HepG2 (cell line): ENCODE measurements around the gene ALDH1L2. TPM values are rescaled to one million over a fixed set of nuclear protein-coding genes. Genes with fewer than 3 reads are reported as not detected.
A peak's percentile ranks its signal among the peaks of the same experiment; 100 is the strongest.

Experiments used
- ATAC-seq: fragments of 200-7000 bp; cut with Tn5 transposase; 3 replicates; pipeline ENCODE4 v1.9.1; 2020; ENCODE audit warnings: mild to moderate bottlenecking, moderate library complexity
- BruUV-seq: library from RNA; stranded (reverse); fragments of 400-500 nt; replicated peaks from 2 replicates; lab custom pipeline; 2021; lab: Mats Ljungman, UMichigan
- CTCF ChIA-PET: fragments of 300-600 bp; formaldehyde crosslinking; extraction: SDS; loops from one replicate; lab custom pipeline; 2021; ENCODE audit warnings: low total read pairs, inconsistent platforms, low intra/inter-chr PET ratio; lab: Yijun Ruan, JAX
- POLR2A ChIA-PET: fragments of 350-600 bp; sonication (Branson Sonifier 250); formaldehyde crosslinking; loops from one replicate; lab custom pipeline; 2020; ENCODE audit warnings: antibody characterized with exemption, inconsistent platforms; lab: Yijun Ruan, JAX
- DNase-seq: peaks from one replicate; pipeline ENCODE4 v3.0.0-alpha.2; 2015; ENCODE audit warnings: low spot score
- FAIRE-seq: peaks from 3 replicates; lab custom pipeline; 2011; peaks lifted over from hg19 to GRCh38; lab: Jason Lieb, UNC
- H2AFZ ChIP-seq: one replicate; pipeline ENCODE4 v1.6.1; 2011; ENCODE audit warnings: low read length, inconsistent platforms
- H3K27ac ChIP-seq: fragments of 300-600 bp; 3 replicates; pipeline ENCODE4 v1.8.0; 2011; ENCODE audit warnings: mixed run types, mild to moderate bottlenecking, mixed read lengths, low read length, inconsistent platforms; ENCODE audit not compliant: insufficient read depth; ENCODE audit errors: extremely low read length
- H3K27me3 ChIP-seq, 2 experiments: fragments of 200-600 bp in 1 of 2; 2 replicates in 1 of 2; 3 replicates in 1 of 2; pipeline versions ENCODE4 v1.6.0 to v1.8.0; 2011; ENCODE audit warnings: low read length in 2 of 2, mild to moderate bottlenecking in 2 of 2, moderate library complexity in 2 of 2, inconsistent platforms in 1 of 2; ENCODE audit not compliant: insufficient read depth in 2 of 2, control insufficient read depth in 1 of 2
- H3K36me3 ChIP-seq, 2 experiments: fragments of 200-600 bp in 1 of 2; replicated peaks in 1 of 2; 2 replicates in 1 of 2; 3 replicates in 1 of 2; pipeline versions ENCODE4 v1.5.1 to v1.8.0; 2011; ENCODE audit warnings: low read length in 2 of 2, inconsistent platforms in 1 of 2; ENCODE audit not compliant: insufficient read depth in 2 of 2, control insufficient read depth in 1 of 2
- H3K4me1 ChIP-seq: 2 replicates; pipeline ENCODE4 v1.5.1; 2012; ENCODE audit warnings: low read length, inconsistent platforms; ENCODE audit not compliant: insufficient read depth
- H3K4me2 ChIP-seq: 2 replicates; pipeline ENCODE4 v1.6.0; 2011; ENCODE audit warnings: low read depth, low read length, inconsistent platforms
- H3K4me3 ChIP-seq, 3 experiments: fragments of 200-600 bp in 1 of 3; sonication (generic), shearing (Covaris generic) in 1 of 3; replicated peaks in 1 of 3; 2 replicates each; pipeline ENCODE4 v1.5.1; 2011 to 2016; ENCODE audit warnings: low read length in 3 of 3, inconsistent platforms in 2 of 3, low read depth in 2 of 3, mild to moderate bottlenecking in 2 of 3, control low read depth in 1 of 3, mixed read lengths in 1 of 3; ENCODE audit not compliant: insufficient read depth in 1 of 3
- H3K79me2 ChIP-seq: one replicate; pipeline ENCODE4 v1.6.1; 2011; ENCODE audit warnings: low read length, inconsistent platforms; ENCODE audit not compliant: insufficient read depth
- H3K9ac ChIP-seq: 2 replicates; pipeline ENCODE4 v1.6.0; 2011; ENCODE audit warnings: mild to moderate bottlenecking, low read depth, low read length, inconsistent platforms; ENCODE audit not compliant: insufficient read depth
- H3K9me3 ChIP-seq: 2 replicates; pipeline ENCODE4 v1.5.1; 2012; ENCODE audit warnings: mild to moderate bottlenecking, low read length
- H4K20me1 ChIP-seq: 2 replicates; pipeline ENCODE4 v1.6.0; 2011; ENCODE audit warnings: inconsistent platforms, mild to moderate bottlenecking, low read length, moderate library complexity; ENCODE audit not compliant: insufficient read depth
- MAFF ChIP-seq: IDR thresholded peaks from 2 replicates; pipeline ENCODE4 v1.6.1; 2011; ENCODE audit warnings: low read depth, low read length, improper control_type of control experiment
- MAFG ChIP-seq: sonication (generic); formaldehyde crosslinking; IDR thresholded peaks from 2 replicates; pipeline ENCODE4 v1.5.1; 2020; ENCODE audit warnings: mild to moderate bottlenecking, missing genetic modification reagents
- MAFK ChIP-seq, 2 experiments: IDR thresholded peaks in 1 of 2; conservative IDR thresholded peaks in 1 of 2; 2 replicates each; pipeline ENCODE4 v1.6.1; 2011; ENCODE audit warnings: improper control_type of control experiment in 2 of 2, low read length in 2 of 2
- ZNF530 ChIP-seq: sonication (generic); formaldehyde crosslinking; IDR thresholded peaks from 2 replicates; pipeline ENCODE4 v1.5.0; 2020; ENCODE audit warnings: low read depth, mild to moderate bottlenecking, missing genetic modification reagents
- ZNF670 ChIP-seq: sonication (generic); formaldehyde crosslinking; IDR thresholded peaks from 2 replicates; pipeline ENCODE4 v1.8.0; 2022; ENCODE audit warnings: mild to moderate bottlenecking, missing genetic modification reagents, borderline replicate concordance
- ZNF790 ChIP-seq: sonication (generic); formaldehyde crosslinking; IDR thresholded peaks from 2 replicates; pipeline ENCODE4 v1.8.0; 2022; ENCODE audit warnings: missing genetic modification reagents, mild to moderate bottlenecking, borderline replicate concordance
- WGBS: methylation state at CpG from one replicate; pipeline ENCODE4 v1.1.6; 2017; ENCODE audit warnings: low lambda C conversion rate; 5-methylcytosine and 5-hydroxymethylcytosine counted together
- in situ Hi-C: cut with HindIII; loops from 2 replicates; pipeline ENCODE4 v1.10.0; 2017; ENCODE audit warnings: low pct_unique_long_range_greater_than_20kb; ENCODE audit not compliant: extremely low pct_ligation_motif_present
- intact Hi-C: fragments of 100-400 bp; cut with micrococcal nuclease; formaldehyde crosslinking; loops from one replicate; pipeline ENCODE4 v1.10.0; 2022; ENCODE audit not compliant: unreplicated experiment
- polyA plus RNA-seq, 8 experiments: library from polyadenylated mRNA; depleted of rRNA in 3 of 8; stranded (reverse) in 7 of 8; unstranded in 1 of 8; fragments of >200 nt; fragmentation: Illumina TruSeq in 4 of 8; extraction: Trizol in 4 of 8; gene quantifications; 2 replicates each; pipeline versions ENCODE4 v1.2.1 to v1.2.3, GENCODE V29; 2011 to 2016; ENCODE audit warnings: low read depth in 4 of 8, missing spikeins in 1 of 8, mixed read lengths in 1 of 8; ENCODE audit not compliant: insufficient read depth in 1 of 8
- total RNA-seq, 5 experiments: library from RNA; depleted of rRNA; stranded (reverse); fragments of >200 nt; fragmentation: Illumina TruSeq; extraction: Trizol; gene quantifications; 2 replicates each; pipeline ENCODE4 v1.2.3, GENCODE V29; 2016; ENCODE audit warnings: low read depth in 1 of 5
- TF ChIP-seq, protein P1 (sequence below): sonication (generic); formaldehyde crosslinking; IDR thresholded peaks from 2 replicates; pipeline ENCODE4 v1.5.1; 2020; ENCODE audit warnings: mild to moderate bottlenecking, missing genetic modification reagents
- TF ChIP-seq, protein P2 (sequence below): sonication (generic); formaldehyde crosslinking; IDR thresholded peaks from 2 replicates; pipeline ENCODE4 v1.5.0; 2020; ENCODE audit warnings: mild to moderate bottlenecking, missing genetic modification reagents, borderline replicate concordance
- TF ChIP-seq, protein P3 (sequence below): sonication (generic); formaldehyde crosslinking; IDR thresholded peaks from 2 replicates; pipeline ENCODE4 v1.4.0; 2020; ENCODE audit warnings: missing genetic modification reagents, borderline replicate concordance

The ALDH1L2 gene
- total and polyA plus RNA-seq, 2 of the 13 experiments (the other 11 are each of a cell fraction or from before 2014, with no cell fraction given) = 0.40 to 4.6 TPM

DNA sequence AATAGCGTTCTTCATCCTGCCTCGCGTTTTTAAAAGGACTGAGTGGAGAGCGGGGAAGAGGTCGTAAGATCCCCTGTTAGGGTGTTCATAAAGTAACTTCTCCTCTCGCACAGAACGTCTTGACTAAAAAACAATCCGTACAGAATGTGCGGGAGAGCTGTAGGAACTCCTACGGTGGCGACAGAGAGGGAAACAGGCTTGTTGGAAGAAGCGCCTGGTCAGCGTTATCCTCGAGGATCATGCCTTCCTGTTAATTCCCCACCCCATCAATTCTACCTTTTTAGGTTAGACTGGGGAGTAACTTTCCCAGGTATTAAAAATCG, 22.9 kb upstream of the ALDH1L2 start:
- WGBS = under 1% methylated on average over 15 of the region's 15 CpGs
- intact Hi-C loops (no loop called here), in situ Hi-C loops (no loop called here)
- Histone ChIP-seq H3K4me3 (peak overlapping the region; percentile 93 to 98 (median 97)), H3K79me2 (peaks cover 40% of the 10 kb centered on the region), H3K36me3 (no peaks in the 10 kb centered on the region), H3K4me2 (peak overlapping the region; percentile 83), H3K4me1 (peaks cover 40% of the 10 kb centered on the region), H3K9me3 (no peaks in the 10 kb centered on the region), H4K20me1 (peaks cover 18% of the 10 kb centered on the region; the same call in 1 of the 2 replicates), H2AFZ (peak overlapping the region; percentile 97), H3K27me3 (no peaks in the 10 kb centered on the region; a peak in 1 of 5 replicates), H3K9ac (peak overlapping the region; percentile 76), H3K27ac (peak overlapping the region; percentile 94)
- CTCF ChIA-PET = no interaction called here
- POLR2A ChIA-PET = interaction anchor here (1.0 to 2.3 kb wide), 9 partner anchors 10 to 969 kb away, joined by 3 to 12 read pairs (median 5); partner anchors contain the start of genes ALDH1L2, NFYB and SLC41A2
- ATAC-seq (peak; percentile 49), DNase-seq (no peak), FAIRE-seq (peak; percentile 55)
- TF ChIP-seq, protein P1, sequence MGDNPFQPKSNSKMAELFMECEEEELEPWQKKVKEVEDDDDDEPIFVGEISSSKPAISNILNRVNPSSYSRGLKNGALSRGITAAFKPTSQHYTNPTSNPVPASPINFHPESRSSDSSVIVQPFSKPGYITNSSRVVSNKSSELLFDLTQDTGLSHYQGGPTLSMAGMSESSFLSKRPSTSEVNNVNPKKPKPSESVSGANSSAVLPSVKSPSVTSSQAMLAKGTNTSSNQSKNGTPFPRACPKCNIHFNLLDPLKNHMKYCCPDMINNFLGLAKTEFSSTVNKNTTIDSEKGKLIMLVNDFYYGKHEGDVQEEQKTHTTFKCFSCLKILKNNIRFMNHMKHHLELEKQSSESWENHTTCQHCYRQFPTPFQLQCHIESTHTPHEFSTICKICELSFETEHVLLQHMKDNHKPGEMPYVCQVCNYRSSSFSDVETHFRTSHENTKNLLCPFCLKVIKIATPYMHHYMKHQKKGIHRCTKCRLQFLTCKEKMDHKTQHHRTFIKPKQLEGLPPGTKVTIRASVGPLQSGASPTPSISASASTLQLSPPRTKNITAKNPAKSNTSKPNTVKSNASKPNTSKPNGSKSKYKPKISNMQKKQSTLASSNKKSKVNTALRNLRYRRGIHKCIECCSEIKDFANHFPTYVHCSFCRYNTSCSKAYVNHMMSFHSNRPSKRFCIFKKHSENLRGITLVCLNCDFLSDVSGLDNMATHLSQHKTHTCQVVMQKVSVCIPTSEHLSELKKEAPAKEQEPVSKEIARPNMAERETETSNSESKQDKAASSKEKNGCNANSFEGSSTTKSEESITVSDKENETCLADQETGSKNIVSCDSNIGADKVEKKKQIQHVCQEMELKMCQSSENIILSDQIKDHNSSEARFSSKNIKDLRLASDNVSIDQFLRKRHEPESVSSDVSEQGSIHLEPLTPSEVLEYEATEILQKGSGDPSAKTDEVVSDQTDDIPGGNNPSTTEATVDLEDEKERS = 0 out of 2 replicates have a peak, but pooled peaks have one; percentile 12
- TF ChIP-seq MAFK (conservative IDR thresholded peaks at IDR 0.05 in 1 of 2, IDR thresholded peaks at IDR 0.05 in 1 of 2; ENCODE audit: low read length in 2 of 2) (peak; percentile 90 to 95), MAFF (peak; percentile 88), MAFG (CRISPR knock-in tag) (peak; percentile 30; the same call in 1 of the 2 replicates), ZNF530 (CRISPR knock-in tag) (no peak), ZNF790 (CRISPR knock-in tag) (peak; percentile 54; the same call in 1 of the 2 replicates), ZNF670 (CRISPR knock-in tag) (0 out of 2 replicates have a peak, but pooled peaks have one; percentile 3)
- TF ChIP-seq, protein P2, sequence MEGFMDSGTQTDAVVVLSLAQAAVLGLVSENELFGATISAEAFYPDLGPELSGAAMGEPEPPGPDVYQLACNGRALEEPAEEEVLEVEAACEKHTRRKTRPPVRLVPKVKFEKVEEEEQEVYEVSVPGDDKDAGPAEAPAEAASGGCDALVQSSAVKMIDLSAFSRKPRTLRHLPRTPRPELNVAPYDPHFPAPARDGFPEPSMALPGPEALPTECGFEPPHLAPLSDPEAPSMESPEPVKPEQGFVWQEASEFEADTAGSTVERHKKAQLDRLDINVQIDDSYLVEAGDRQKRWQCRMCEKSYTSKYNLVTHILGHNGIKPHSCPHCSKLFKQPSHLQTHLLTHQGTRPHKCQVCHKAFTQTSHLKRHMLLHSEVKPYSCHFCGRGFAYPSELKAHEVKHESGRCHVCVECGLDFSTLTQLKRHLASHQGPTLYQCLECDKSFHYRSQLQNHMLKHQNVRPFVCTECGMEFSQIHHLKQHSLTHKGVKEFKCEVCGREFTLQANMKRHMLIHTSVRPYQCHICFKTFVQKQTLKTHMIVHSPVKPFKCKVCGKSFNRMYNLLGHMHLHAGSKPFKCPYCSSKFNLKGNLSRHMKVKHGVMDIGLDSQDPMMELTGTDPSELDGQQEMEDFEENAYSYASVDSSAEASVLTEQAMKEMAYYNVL = 0 out of 2 replicates have a peak, but pooled peaks have one; percentile 14
- TF ChIP-seq, protein P3, sequence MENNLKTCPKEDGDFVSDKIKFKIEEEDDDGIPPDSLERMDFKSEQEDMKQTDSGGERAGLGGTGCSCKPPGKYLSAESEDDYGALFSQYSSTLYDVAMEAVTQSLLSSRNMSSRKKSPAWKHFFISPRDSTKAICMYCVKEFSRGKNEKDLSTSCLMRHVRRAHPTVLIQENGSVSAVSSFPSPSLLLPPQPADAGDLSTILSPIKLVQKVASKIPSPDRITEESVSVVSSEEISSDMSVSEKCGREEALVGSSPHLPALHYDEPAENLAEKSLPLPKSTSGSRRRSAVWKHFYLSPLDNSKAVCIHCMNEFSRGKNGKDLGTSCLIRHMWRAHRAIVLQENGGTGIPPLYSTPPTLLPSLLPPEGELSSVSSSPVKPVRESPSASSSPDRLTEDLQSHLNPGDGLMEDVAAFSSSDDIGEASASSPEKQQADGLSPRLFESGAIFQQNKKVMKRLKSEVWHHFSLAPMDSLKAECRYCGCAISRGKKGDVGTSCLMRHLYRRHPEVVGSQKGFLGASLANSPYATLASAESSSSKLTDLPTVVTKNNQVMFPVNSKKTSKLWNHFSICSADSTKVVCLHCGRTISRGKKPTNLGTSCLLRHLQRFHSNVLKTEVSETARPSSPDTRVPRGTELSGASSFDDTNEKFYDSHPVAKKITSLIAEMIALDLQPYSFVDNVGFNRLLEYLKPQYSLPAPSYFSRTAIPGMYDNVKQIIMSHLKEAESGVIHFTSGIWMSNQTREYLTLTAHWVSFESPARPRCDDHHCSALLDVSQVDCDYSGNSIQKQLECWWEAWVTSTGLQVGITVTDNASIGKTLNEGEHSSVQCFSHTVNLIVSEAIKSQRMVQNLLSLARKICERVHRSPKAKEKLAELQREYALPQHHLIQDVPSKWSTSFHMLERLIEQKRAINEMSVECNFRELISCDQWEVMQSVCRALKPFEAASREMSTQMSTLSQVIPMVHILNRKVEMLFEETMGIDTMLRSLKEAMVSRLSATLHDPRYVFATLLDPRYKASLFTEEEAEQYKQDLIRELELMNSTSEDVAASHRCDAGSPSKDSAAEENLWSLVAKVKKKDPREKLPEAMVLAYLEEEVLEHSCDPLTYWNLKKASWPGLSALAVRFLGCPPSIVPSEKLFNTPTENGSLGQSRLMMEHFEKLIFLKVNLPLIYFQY (CRISPR knock-in tag) = no peak
- BruUV-seq = TSS peak; percentile 88
